Effector CD4-positive, alpha-beta T cell (primary cell): ENCODE measurements around the gene PGM5.

Experiments
- DNase-seq: peaks from one replicate; pipeline ENCODE4 v3.0.0-alpha.2; 2020

PGM5 gene

DNA sequence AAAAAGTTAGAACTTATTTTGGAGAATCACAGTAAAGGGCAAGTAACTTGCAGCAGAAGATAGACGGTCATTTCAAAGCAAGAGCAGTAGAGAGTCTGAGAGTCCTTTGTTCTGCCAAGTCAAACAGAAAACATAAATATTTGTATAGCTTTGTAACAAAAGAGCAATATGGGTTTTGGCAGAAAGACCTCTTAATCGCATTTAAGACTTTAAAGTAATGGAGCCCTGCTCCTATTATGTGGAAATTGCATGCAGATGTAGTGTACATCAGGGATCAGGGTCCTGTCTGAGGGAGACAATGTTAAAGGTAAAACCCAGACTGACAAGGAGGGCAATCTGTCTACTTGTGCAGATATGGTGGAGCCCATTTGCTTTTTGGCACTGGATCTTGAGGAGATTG, 87.2 kb downstream of the PGM5 start:
- no peak for DNase-seq

DNA sequence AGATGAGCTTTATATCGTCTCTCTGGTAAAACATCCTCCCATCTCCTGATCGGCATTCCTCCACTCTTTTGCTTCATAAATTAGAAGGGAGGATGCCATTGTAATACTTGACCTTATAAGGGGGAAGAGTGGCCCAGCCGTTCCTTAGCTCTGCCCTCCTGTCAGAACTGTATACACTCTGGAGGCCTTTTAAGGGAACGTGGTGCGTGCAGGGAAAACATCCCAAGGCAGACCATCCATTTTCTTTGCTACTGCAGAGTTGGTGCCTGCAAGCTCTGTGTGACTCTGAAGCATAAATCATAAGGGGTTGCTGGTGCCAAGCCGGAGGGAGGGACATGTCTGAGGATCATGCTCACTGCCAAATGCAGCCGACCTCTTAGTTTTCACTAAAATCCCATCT, 90.4 kb downstream of the PGM5 start:
- no peak for DNase-seq

DNA sequence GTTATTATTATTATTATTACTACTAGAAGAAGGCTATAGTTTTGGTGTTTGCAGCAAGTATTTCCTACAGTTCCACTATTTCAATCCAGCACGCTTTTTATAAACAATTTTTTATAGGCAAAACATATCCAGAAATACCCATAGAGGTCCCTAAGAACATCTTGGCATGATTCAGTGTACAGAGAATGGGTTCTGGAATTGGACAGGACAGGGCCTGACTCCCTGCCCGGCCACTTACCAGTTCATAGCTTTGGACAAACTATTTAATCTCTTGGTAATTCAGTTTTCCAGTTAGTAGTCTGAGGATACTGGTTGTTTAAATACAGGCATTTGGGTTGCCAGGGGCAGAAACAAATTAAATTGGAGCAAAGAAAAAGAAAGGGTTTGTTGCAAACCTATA, 91.2 kb downstream of the PGM5 start:
- DNase-seq: no peak

DNA sequence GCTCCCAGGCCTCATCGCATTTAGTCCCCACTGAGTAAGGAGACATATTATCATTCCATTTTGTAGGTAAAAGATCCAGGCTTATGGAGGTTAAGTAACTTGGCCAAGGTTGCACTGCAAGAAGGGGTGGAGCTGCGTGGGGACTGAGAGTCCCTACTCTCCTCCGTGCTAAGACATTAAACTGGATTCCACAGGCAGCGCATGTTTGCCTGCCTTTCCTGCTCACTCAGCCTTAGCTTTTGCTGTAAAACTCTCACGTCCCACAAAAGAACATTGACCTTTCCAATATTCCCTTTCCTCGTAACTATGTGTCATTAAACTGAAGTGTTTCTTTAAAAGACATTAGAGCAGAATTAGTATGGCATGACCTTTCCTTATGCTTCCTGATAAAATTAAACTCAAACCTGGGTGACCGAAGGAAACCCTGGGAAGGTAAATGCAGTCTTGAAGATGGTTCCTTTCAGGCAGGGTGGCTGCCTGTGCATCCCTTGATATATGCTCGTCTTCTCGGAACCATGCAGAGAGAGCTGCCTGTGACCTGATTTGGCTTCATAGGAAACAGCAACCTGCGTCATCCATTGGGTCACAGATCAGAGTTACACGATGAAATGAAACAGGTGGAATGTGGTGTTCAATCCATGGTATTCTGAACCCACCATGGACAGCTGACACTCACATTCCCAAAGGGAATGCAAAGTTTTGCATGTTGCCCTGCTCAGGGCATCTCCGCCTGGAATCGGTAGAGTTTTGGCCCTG, 98.3 kb downstream of the PGM5 start:
- no peak for DNase-seq

DNA sequence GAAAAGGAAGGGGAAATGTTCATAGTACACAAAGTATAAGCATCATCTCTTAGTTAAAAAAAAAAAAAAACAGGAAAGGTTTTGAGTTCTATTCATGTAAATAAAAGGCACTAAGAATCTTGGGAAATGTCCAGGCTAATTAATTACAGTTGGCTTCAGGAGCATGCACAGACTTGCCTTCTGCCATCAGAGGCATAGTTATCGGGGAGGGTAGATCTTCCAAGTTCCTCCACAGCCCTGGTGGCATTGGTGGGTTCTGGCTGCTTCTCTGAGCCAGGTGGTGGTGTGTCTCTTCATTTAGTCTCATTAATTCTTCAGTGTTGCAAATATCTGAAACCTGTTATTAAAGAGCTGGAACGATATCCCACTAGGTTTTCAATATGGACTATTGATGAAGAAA, 99.0 kb downstream of the PGM5 start:
- DNase-seq: no peak

DNA sequence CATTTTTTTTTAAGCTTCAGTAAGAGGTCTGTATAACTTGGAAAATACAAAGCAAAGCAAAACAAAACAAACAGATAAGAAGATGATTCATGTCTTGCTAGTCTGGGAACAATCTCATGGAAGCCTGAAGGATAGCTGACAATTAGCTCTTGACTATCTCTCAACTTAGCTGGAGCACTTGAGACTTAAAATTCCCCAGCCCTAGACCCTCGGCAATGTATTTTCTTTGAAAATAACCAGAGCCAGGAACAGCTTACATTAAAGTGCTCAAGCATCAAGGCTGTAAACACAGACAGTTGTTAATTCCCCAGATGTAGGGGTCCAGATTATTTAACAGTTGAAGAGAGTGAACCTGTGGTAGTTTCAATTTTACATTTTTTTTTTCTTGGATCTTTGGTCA, 101.4 kb downstream of the PGM5 start:
- DNase-seq: no peak

DNA sequence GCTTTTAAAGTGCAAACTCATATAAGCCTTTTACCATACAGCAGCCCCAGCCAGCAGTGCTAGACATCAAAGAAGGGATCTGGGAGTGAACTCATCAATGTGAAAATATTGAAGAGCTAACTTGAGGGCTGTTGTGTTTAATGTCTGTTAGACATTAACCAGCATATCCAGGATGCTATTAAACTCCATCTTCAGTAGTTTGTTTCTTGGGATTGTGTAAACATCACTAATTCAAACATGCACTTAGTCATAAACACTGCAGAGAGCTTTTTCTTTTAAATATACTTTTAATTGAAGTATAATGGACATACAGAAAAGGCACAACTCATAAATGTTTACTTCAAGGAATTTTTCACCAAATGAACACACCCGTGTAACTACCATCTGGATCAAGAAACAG, 102.5 kb downstream of the PGM5 start:
- DNase-seq: no peak

DNA sequence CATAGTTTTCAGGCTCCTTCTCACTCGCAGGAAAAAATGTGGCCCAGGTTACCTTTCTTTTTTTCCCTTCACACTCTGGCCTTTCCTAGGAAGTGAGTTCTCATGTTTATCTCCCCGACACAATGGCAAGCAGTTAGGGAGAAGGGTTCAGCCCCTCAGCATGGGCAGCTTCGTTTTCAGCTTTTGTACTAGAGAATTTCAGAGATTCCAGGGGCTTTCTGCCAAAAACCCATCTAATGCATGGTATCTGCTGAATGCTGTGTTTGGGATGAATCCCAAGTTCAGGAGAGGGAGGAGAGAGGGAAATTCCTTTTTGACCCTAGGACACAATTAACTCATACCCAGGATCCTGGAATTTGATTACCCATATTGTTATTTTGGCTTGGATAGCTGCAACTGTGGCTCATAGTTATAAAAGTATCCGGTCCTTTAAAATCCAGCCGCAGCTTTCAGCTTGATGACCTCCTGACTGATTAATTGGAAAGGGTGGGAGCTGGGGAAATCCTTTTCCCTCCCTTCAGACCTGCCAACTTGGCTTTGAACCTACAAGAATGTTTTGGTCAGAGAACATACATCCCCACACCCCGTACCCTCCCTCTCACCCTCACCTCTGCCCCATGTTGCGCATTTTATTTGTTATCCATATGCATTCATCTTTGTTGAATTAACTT, 105.8 kb downstream of the PGM5 start:
- DNase-seq: no peak

DNA sequence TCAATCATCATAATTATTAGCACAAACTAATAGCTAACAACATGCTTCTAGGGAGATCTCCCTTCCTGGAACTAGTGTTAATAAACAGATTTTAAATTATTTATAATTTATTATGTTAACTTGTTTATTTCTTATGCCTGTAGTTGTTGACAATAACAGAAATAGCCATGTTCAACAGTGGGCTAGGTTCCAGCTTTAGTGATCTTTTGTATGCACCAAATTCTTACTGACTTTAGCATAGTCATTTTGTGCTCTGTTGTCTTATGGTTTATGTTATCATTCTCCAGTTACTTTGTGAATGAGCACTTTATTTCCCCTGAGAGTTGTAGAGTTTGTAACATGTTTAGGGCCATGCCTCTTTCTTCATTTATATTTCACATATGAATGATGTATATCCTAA, 113.7 kb downstream of the PGM5 start:
- DNase-seq: no peak

DNA sequence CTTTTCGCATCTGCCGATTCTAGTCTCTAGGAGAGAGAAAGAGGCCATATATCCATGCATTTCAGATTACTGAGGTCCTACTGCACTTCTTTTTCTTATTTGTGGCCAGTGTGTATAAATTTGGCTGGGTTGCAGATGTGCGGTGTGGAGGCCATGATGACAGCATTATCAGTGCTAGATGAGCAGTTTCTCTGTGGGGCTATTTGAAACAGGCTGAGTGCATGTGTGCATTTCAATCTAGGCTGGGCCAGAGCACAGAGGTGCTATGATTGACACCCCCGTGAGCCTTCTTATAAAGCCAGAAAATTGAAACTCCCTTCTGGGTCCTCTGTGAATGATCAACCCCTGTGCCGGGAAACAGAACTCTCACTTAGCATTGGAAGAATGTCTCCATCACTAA, 114.2 kb downstream of the PGM5 start:
- DNase-seq: no peak

DNA sequence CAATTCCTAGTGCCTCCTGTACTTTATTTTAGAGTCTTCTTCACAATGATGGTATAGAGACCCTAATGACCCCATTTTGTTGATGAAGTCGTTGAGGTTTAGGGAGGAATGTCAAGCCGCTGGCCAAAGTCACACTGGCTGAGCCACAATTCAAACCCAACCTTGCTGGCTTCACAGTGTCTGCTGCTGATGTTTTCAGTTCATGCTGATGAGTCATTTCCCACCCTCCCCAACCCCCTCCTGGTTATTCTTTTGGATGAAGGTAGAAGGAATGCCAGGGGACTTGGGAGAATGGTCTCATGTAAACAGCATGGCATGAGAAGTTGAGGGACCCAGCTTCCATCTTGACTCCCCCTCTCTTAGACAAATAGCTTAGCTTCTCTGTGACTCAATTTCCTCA, 115.7 kb downstream of the PGM5 start:
- no peak for DNase-seq

DNA sequence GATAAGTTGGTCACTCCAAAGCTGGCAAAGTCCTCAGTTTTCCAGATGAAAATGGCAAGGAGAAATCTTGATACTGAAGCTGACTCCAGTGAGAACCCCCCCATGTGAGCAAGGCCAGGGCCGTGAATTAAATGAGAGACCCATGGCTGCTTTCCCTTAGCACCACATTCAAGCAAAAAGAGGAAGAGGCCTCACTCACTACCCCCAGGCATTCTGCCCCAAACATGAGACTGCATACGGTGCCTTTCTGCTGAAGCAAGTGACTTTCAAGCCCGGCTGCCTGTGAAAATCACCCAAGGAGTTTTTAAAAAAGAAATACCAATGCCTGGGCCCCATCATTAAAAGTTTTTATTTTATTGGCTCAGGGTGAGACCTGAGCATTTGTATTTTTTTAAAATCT, 117.4 kb downstream of the PGM5 start:
- DNase-seq: no peak

DNA sequence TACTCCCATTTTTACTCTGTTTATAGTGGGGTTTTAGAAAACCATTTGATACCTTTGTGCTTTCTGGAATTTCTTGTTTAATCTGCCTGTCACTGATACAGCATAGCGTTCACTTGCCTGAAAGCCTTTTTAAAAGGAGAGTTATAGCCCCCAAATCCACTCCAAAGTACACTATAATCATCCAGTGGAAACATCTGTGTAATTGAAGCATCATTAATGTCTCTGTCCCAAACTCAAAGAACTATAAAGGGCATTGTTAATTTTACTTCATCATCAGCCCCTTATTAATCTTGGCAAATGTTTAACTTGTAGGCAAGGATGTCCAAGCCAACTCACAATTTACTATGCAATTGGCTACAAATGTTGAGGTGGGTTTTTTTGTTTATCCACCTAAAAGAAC, 120.0 kb downstream of the PGM5 start:
- no peak for DNase-seq

DNA sequence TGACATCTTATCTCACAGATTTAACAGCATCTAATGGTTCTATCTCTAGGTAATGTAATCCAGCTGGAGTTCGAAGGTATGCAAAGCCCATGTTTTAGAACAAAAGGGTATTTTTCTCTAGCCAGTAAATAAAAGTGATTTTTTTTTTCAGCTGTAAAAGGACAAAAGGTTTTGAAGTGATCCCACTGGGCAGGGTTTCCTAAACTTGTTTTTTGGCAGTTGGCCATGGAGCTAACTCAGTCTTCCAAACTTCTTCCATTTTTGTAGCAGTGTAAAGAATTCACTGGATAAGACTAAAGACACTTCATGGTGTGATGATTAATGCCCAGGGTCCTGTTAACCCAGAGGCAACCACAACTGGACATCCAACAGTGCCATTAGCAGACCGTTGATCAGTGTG, 120.4 kb downstream of the PGM5 start:
- DNase-seq: no peak

DNA sequence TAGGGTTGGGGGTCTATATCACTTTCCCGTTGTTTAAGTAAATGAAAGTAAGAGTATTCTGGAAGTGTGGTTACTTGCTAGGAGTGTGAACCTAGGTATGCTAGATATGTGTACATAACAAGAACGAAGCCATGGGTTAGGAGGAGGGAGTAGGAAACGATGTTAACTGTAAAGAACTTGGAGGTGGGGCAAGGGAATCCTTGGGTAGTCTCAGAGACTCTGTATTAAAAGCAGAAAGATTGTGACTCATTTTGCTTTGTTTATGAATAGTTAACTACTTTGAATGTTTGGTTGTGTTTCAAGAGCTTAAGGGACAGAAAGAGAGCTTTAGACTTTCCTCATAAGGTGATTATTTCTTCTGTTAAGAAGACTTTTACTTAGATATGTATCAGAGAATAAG, 124.4 kb downstream of the PGM5 start:
- no peak for DNase-seq

DNA sequence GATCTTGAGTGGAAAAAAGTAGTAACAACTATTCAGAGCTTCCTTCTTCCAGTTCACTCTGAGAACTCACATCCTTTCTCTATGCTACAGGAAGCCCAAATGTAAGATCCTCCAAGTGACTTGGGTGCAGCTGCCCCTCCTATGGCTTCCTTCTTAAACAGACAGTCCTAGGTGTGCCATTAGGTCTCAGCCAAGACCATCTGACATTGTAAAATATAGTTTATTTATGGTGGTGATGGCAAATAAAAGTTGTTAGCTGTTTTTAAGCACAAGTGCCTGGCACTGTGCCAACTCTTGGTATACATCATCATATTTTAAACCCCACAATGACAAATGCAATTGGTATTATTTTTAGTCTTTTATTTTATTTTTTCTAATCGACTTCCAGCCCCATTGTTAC, 126.1 kb downstream of the PGM5 start:
- DNase-seq: no peak

DNA sequence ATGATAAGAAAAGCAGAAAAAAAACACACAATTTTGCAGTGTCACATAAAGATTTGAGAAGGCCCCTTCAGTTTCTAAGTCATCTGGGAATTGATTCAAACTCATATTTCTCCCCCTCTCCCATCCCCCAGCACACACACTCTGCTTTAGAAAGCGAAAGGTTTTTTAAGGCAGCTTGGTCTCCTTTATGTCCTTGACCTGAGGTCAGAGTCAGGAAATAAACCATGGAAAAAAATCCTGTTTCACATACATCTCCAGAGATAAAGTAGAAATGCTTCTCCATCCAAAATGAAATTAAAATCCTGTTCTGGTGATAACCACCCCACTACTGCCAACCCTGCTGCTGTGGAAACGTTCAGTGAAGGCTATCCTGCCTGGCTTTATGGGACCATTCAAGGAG, 131.7 kb downstream of the PGM5 start:
- DNase-seq: no peak

DNA sequence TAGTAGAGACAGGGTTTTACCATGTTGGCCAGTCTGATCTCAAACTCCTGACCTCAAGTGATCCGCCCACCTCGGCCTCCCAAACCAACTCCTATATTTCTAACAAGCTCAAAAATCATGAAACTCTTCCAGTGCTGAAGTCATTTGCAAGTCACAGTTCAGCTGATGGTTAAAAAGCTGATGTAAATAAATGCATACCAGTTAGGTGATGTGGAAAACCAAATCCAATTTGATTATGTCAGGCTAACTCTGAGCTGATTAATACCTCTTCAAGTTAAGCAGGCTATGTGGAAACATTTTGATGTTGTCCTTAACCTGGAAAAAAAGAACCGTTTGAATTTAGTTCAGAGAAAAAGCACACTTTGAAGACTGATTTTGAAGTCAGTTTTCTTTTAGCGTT, 133.2 kb downstream of the PGM5 start:
- DNase-seq: no peak

DNA sequence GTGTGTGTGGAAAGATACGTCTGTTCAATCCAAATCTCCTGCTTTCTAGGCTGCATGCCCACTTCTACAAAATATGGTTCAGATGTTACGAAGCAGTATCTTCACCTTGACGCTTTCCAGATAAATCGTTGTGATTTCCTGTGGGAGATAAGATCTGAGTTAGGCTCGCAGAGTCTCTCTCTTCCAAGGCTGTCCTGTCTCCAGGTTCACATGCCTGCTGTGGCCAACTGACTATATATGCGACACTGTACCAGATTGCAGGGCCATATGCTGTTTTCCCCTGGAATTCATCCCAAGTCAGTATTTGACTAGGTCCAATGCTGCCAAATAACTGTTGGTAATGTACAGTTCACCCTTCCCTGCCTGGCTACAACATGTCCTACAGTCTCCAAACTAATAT, 136.4 kb downstream of the PGM5 start:
- no peak for DNase-seq

DNA sequence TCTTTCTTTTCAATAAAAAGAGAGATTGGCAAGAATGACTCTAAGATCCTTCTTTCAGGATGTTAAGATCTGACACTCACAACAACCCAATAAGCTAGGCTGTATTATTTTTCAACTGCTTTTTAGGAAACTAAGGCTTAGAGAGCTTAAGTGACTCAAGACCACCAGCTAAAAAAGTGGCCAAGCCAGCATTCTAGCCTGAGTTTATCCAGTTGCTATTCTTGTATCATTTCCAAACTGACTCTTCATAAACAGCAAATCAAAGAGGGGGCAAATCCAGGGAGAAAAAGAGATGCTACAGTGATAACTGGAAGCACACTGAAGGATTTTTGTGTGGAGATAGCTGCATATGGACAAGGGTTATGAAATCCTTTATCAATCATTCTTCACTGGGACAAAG, 137.1 kb downstream of the PGM5 start:
- DNase-seq: no peak

DNA sequence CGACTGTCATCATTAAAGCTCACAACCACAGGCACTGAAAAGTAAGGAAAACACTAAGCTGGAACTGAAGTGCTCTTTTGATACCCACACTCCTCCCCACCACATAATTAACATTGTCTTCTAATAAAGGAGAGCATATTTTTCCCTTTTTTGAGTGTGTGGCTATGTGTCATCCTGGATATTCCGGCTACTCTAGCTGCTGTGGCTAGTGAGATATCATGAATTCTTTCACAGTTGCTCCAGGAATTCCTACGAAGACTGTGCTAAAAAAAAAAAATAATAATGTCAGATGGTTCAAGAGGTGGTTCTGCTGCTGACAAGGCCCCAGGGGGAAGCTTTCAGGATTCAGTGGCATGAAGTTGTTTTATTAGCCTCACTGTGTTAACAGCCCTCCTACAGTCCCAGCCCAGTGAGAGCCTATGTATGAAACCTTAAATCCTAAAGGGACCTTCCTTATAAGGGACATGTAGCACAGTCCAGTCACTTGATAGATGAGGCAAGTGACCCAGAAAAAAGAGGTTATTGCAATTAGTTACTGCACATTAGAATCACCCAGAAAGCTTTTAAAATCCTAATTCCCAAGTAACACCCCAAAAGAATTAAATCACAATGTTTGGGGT, 137.7 kb downstream of the PGM5 start:
- no peak for DNase-seq

DNA sequence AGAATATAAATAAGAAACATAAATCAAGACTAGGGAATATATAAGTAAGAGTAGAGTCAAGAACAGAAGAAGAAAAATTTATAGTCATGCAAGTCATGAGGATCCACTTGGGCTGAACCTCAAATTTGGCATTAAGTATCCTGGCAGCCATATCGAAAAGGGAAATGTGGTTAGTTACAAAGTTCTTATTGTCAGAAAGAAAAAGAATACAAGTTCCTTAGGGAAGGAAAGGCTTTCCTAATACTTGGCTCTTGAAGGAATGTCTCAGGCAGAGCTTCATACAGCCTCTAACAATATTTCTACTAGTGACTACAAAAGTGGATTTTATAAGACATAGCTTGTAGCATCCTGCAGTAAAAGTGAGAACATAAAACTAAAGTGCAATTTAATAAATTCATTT, 138.8 kb downstream of the PGM5 start:
- DNase-seq: no peak

DNA sequence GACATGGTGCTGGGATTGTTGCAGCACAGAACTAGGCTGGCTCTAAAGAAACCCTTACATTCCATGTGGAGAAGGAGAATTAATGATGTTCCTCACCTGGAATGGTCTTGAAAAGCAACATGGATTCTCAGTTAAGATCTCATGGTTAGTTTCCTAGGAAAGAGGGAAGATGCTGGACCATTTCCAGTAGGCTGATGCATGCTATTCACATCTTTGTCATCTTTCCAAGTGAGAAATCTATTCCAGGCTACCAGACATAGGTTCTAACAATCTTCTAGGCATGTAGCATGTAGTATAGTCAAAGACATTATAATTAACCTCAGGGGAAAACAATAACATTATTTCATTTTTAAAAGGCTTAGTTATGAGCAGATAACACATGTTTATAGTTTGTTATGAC, 139.9 kb downstream of the PGM5 start:
- no peak for DNase-seq

DNA sequence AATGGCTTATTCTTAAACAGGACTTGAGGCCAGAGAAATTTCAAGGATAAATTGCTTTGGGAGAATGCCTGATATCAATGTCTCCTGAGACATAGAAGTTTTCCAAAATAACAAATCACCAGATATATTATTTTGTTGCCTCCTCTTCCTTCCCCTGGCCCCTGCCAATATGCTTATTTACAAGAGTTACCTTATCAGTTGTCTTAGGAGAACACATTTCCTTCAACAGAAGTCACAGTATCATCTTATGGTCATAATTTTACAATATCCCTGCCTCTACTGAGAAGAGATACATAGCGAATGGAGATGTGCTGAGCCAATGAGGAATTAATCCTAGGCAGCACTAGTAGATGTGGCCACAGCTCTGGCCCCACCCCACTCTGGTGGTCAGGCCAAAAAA, 141.2 kb downstream of the PGM5 start:
- no peak for DNase-seq

DNA sequence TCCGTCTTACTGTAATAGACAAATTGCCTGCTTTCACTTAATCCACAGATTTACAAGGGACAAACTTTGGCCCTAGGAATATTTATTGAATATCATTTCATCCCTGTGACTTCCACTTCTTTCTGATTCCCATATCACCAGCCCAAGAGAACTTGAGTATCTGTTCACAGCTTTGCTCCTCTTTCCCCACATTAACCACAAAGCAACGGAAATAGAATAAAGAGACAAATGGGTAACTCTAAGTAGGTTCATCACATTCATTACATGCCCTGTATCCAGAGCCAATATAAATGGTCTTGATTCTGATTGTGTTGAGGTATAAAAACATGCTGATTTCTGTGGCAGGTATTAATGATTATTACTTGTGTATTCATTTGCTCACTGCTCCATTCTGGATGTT, 142.4 kb downstream of the PGM5 start:
- DNase-seq: no peak
